Choroid plexus epithelial cell (primary cell): ENCODE data around the gene ITGA1.
A peak's percentile ranks its signal among the peaks of the same experiment; 100 is the strongest.

Source experiments
- DNase-seq: peaks from one replicate; pipeline ENCODE4 v3.0.0-alpha.2; 2010; ENCODE audit warnings: low read depth
- H3K4me3 ChIP-seq: 2 replicates; pipeline ENCODE4 v1.5.1; 2011; ENCODE audit warnings: low read depth, mild to moderate bottlenecking, control low read depth, low read length, moderate library complexity
- TF ChIP-seq, protein P1 (sequence below): conservative IDR thresholded peaks from 2 replicates; pipeline ENCODE4 v1.5.1; 2011; ENCODE audit warnings: low read depth, mild to moderate bottlenecking, control low read depth, inconsistent platforms, low read length, moderate library complexity

The ITGA1 gene

GRCh38 chr5:52896534-52897237 is 109.0 kb downstream of the ITGA1 start:
- TF ChIP-seq, protein P1, sequence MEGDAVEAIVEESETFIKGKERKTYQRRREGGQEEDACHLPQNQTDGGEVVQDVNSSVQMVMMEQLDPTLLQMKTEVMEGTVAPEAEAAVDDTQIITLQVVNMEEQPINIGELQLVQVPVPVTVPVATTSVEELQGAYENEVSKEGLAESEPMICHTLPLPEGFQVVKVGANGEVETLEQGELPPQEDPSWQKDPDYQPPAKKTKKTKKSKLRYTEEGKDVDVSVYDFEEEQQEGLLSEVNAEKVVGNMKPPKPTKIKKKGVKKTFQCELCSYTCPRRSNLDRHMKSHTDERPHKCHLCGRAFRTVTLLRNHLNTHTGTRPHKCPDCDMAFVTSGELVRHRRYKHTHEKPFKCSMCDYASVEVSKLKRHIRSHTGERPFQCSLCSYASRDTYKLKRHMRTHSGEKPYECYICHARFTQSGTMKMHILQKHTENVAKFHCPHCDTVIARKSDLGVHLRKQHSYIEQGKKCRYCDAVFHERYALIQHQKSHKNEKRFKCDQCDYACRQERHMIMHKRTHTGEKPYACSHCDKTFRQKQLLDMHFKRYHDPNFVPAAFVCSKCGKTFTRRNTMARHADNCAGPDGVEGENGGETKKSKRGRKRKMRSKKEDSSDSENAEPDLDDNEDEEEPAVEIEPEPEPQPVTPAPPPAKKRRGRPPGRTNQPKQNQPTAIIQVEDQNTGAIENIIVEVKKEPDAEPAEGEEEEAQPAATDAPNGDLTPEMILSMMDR, result no peak
- H3K4me3 ChIP-seq, result no peak overlapping the region
- DNase-seq, result peak; percentile 61

GRCh38 chr5:52897238-52897614 is 109.5 kb downstream of the ITGA1 start:
- no peak for DNase-seq
- TF ChIP-seq, protein P1, result no peak
- H3K4me3 ChIP-seq, result no peak overlapping the region

GRCh38 chr5:52898961-52899680 is 111.4 kb downstream of the ITGA1 start:
- TF ChIP-seq, protein P1, result no peak
- no peak overlapping the region for H3K4me3 ChIP-seq
- DNase-seq, result no peak

DNA sequence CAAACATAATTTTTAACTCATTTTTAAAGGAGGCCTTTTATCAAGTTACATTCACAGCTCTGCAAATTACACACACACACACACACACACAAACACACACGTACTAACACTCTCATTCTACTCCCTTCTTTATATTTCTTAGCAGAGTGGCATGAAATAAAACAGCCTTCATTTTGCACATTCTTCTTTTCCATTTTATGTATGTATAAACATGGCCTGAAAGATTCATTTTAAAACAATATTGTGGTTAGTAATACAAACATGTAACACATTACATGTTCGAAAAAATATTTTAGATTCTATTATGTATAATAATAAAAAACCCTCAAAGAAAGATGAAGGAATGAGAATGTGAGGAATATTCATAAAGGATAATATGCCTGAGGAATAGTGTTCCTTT is 115.4 kb downstream of the ITGA1 start:
- TF ChIP-seq, protein P1, result no peak
- no peak for DNase-seq
- H3K4me3 ChIP-seq, result no peak overlapping the region

GRCh38 chr5:52906343-52906742 is 118.6 kb downstream of the ITGA1 start:
- TF ChIP-seq, protein P1, result no peak
- no peak for DNase-seq
- no peak overlapping the region for H3K4me3 ChIP-seq

GRCh38 chr5:52906845-52907244 is 119.1 kb downstream of the ITGA1 start:
- TF ChIP-seq, protein P1, result no peak
- no peak overlapping the region for H3K4me3 ChIP-seq
- DNase-seq, result no peak
